NCI-H1694 (cell line): ENCODE measurements around the gene BDH2.
A peak's percentile ranks its signal among the peaks of the same experiment; 100 is the strongest.

Experiments used
- DNase-seq: peaks from one replicate; lab custom pipeline; 2025; lab: John Stamatoyannopoulos, UW

Gene BDH2

GRCh38 chr4:103085555-103086196 is 14.0 kb downstream of the BDH2 start:
- no peak for DNase-seq

GRCh38 chr4:103079621-103080020 is 20.0 kb downstream of the BDH2 start:
- no peak for DNase-seq

GRCh38 chr4:103076747-103077347 is 22.8 kb downstream of the BDH2 start, which contains the start of gene SLC9B2:
Gene SLC9B2, minus strand, starts transcription at chr4:103076761. Its CDS starts 9,211 bp downstream, at chr4:103067550.
- no peak for DNase-seq

GRCh38 chr4:103075894-103076746 is 23.5 kb downstream of the BDH2 start:
- no peak for DNase-seq

- no peak for DNase-seq
Observed at GRCh38 chr4:103075435-103075893, 24.2 kb downstream of the BDH2 start.

- no peak for DNase-seq
Observed at GRCh38 chr4:103074744-103075434, 24.7 kb downstream of the BDH2 start.

- DNase-seq, result no peak
Observed at GRCh38 chr4:103073792-103074438, 25.7 kb downstream of the BDH2 start.

GRCh38 chr4:103067841-103068547 is 31.6 kb downstream of the BDH2 start:
- no peak for DNase-seq

GRCh38 chr4:103060453-103061148 is 39.0 kb downstream of the BDH2 start:
- DNase-seq, result no peak

GRCh38 chr4:103054030-103054429 is 45.6 kb downstream of the BDH2 start:
- no peak for DNase-seq

GRCh38 chr4:103052779-103053178 is 46.9 kb downstream of the BDH2 start:
- DNase-seq, result no peak

- DNase-seq, result no peak
Observed at GRCh38 chr4:103052145-103052544, 47.5 kb downstream of the BDH2 start.

- no peak for DNase-seq
Observed at GRCh38 chr4:103050736-103051436, 48.7 kb downstream of the BDH2 start.

GRCh38 chr4:103046416-103047290 is 53.0 kb downstream of the BDH2 start:
- DNase-seq, result peak; percentile 4

- DNase-seq, result no peak
Observed at GRCh38 chr4:103044183-103044582, 55.5 kb downstream of the BDH2 start.

- DNase-seq, result no peak
Observed at GRCh38 chr4:103036169-103036568, 63.5 kb downstream of the BDH2 start.

GRCh38 chr4:103032574-103032973 is 67.1 kb downstream of the BDH2 start:
- no peak for DNase-seq

- no peak for DNase-seq
Observed at GRCh38 chr4:103030791-103031190, 68.8 kb downstream of the BDH2 start.

GRCh38 chr4:103029300-103029699 is 70.3 kb downstream of the BDH2 start:
- DNase-seq, result no peak
